Measurements from ENCODE around the gene TFCP2L1. TPM values are rescaled to one million over a fixed set of nuclear protein-coding genes. Genes with fewer than 3 reads are reported as not detected.

The TFCP2L1 gene
- total RNA-seq, 2 experiments from 2014 or later = 0.24 to 0.29 TPM

- DNase-seq = no peak
- Mint-ChIP-seq H3K4me1 (ENCODE audit: low read depth) (no peaks in the 10 kb centered on the region), H3K27ac (no peak overlapping the region), H3K9me3 (no peaks in the 10 kb centered on the region), H3K36me3 (no peaks in the 10 kb centered on the region), H3K27me3 (no peaks in the 10 kb centered on the region), H3K4me3 (no peak overlapping the region)
- ChIA-PET CTCF (no interaction called here), POLR2A (no interaction called here)
- intact Hi-C loops (cut with micrococcal nuclease) = no loop called here
Measured at GRCh38 chr2:121200419-121201315, 84.3 kb downstream of the TFCP2L1 start.

GRCh38 chr2:121200011-121200347 is 85.0 kb downstream of the TFCP2L1 start:
- Mint-ChIP-seq H3K27me3 (no peaks in the 10 kb centered on the region), H3K4me3 (no peak overlapping the region), H3K27ac (no peak overlapping the region), H3K4me1 (ENCODE audit: low read depth) (no peaks in the 10 kb centered on the region), H3K36me3 (no peaks in the 10 kb centered on the region), H3K9me3 (no peaks in the 10 kb centered on the region)
- intact Hi-C loops (cut with micrococcal nuclease) = no loop called here
- POLR2A ChIA-PET = no interaction called here
- CTCF ChIA-PET = no interaction called here
- DNase-seq = no peak

- ChIA-PET POLR2A (no interaction called here), CTCF (no interaction called here)
- intact Hi-C loops (cut with micrococcal nuclease) = no loop called here
- H3K4me1 Mint-ChIP-seq (ENCODE audit: low read depth) = no peaks in the 10 kb centered on the region
- H3K27ac Mint-ChIP-seq = no peak overlapping the region
- no peaks in the 10 kb centered on the region for H3K36me3 Mint-ChIP-seq
- H3K27me3 Mint-ChIP-seq = no peaks in the 10 kb centered on the region
- DNase-seq = no peak
- no peaks in the 10 kb centered on the region for H3K9me3 Mint-ChIP-seq
- H3K4me3 Mint-ChIP-seq = no peak overlapping the region
Measured at GRCh38 chr2:121199281-121200010, 85.6 kb downstream of the TFCP2L1 start.

GRCh38 chr2:121197369-121198091 is 87.5 kb downstream of the TFCP2L1 start:
- Mint-ChIP-seq H3K9me3 (no peaks in the 10 kb centered on the region), H3K4me3 (no peak overlapping the region), H3K27me3 (no peaks in the 10 kb centered on the region), H3K4me1 (ENCODE audit: low read depth) (no peaks in the 10 kb centered on the region), H3K27ac (no peak overlapping the region), H3K36me3 (no peaks in the 10 kb centered on the region)
- intact Hi-C loops (cut with micrococcal nuclease) = no loop called here
- no peak for DNase-seq
- ChIA-PET CTCF (no interaction called here), POLR2A (no interaction called here)

GRCh38 chr2:121196849-121197155 is 88.2 kb downstream of the TFCP2L1 start:
- H3K4me1 Mint-ChIP-seq (ENCODE audit: low read depth) = no peaks in the 10 kb centered on the region
- DNase-seq = no peak
- H3K27ac Mint-ChIP-seq = no peak overlapping the region
- no peaks in the 10 kb centered on the region for H3K9me3 Mint-ChIP-seq
- intact Hi-C loops (cut with micrococcal nuclease) = no loop called here
- no peaks in the 10 kb centered on the region for H3K36me3 Mint-ChIP-seq
- ChIA-PET POLR2A (no interaction called here), CTCF (no interaction called here)
- H3K4me3 Mint-ChIP-seq = no peak overlapping the region
- no peaks in the 10 kb centered on the region for H3K27me3 Mint-ChIP-seq

GRCh38 chr2:121196132-121196848 is 88.7 kb downstream of the TFCP2L1 start:
- Mint-ChIP-seq H3K27ac (no peak overlapping the region), H3K4me3 (no peak overlapping the region), H3K4me1 (ENCODE audit: low read depth) (no peaks in the 10 kb centered on the region), H3K36me3 (no peaks in the 10 kb centered on the region), H3K27me3 (no peaks in the 10 kb centered on the region), H3K9me3 (no peaks in the 10 kb centered on the region)
- no peak for DNase-seq
- POLR2A ChIA-PET = no interaction called here
- CTCF ChIA-PET = no interaction called here
- intact Hi-C loops (cut with micrococcal nuclease) = no loop called here

- Mint-ChIP-seq H3K4me1 (ENCODE audit: low read depth) (no peaks in the 10 kb centered on the region), H3K9me3 (no peaks in the 10 kb centered on the region), H3K36me3 (no peaks in the 10 kb centered on the region), H3K4me3 (no peak overlapping the region), H3K27ac (no peak overlapping the region), H3K27me3 (no peaks in the 10 kb centered on the region)
- intact Hi-C loops (cut with micrococcal nuclease) = no loop called here
- ChIA-PET CTCF (no interaction called here), POLR2A (no interaction called here)
- DNase-seq = no peak
Measured at GRCh38 chr2:121195036-121195435, 90.0 kb downstream of the TFCP2L1 start.

GRCh38 chr2:121194626-121195025 is 90.4 kb downstream of the TFCP2L1 start:
- H3K9me3 Mint-ChIP-seq = no peaks in the 10 kb centered on the region
- POLR2A ChIA-PET = no interaction called here
- H3K36me3 Mint-ChIP-seq = no peaks in the 10 kb centered on the region
- H3K4me1 Mint-ChIP-seq (ENCODE audit: low read depth) = no peaks in the 10 kb centered on the region
- DNase-seq = no peak
- no peak overlapping the region for H3K27ac Mint-ChIP-seq
- H3K4me3 Mint-ChIP-seq = no peak overlapping the region
- intact Hi-C loops (cut with micrococcal nuclease) = no loop called here
- CTCF ChIA-PET = no interaction called here
- H3K27me3 Mint-ChIP-seq = no peaks in the 10 kb centered on the region

- Mint-ChIP-seq H3K36me3 (no peaks in the 10 kb centered on the region), H3K9me3 (no peaks in the 10 kb centered on the region), H3K27me3 (no peaks in the 10 kb centered on the region), H3K4me3 (no peak overlapping the region), H3K27ac (no peak overlapping the region), H3K4me1 (ENCODE audit: low read depth) (no peaks in the 10 kb centered on the region)
- no peak for DNase-seq
- ChIA-PET CTCF (no interaction called here), POLR2A (no interaction called here)
- intact Hi-C loops (cut with micrococcal nuclease) = no loop called here
Measured at GRCh38 chr2:121193185-121193584, 91.8 kb downstream of the TFCP2L1 start.

GRCh38 chr2:121192576-121192975 is 92.4 kb downstream of the TFCP2L1 start:
- DNase-seq = no peak
- Mint-ChIP-seq H3K9me3 (no peaks in the 10 kb centered on the region), H3K27ac (no peak overlapping the region), H3K4me3 (no peak overlapping the region), H3K27me3 (no peaks in the 10 kb centered on the region), H3K4me1 (ENCODE audit: low read depth) (no peaks in the 10 kb centered on the region), H3K36me3 (no peaks in the 10 kb centered on the region)
- intact Hi-C loops (cut with micrococcal nuclease) = no loop called here
- CTCF ChIA-PET = no interaction called here
- POLR2A ChIA-PET = no interaction called here

- ChIA-PET CTCF (no interaction called here), POLR2A (no interaction called here)
- Mint-ChIP-seq H3K27ac (no peak overlapping the region), H3K9me3 (no peaks in the 10 kb centered on the region), H3K4me3 (no peak overlapping the region), H3K4me1 (ENCODE audit: low read depth) (no peaks in the 10 kb centered on the region), H3K36me3 (no peaks in the 10 kb centered on the region), H3K27me3 (no peaks in the 10 kb centered on the region)
- intact Hi-C loops (cut with micrococcal nuclease) = no loop called here
- no peak for DNase-seq
Measured at GRCh38 chr2:121191191-121192170, 93.5 kb downstream of the TFCP2L1 start.
